Transverse colon (tissue), 4 donors: ENCODE data around the gene JAM2. TPM values are rescaled to one million over a fixed set of nuclear protein-coding genes. Genes with fewer than 3 reads are reported as not detected.

Experiments used
- DNase-seq: peaks from one replicate; pipeline ENCODE4 v3.0.0-alpha.2; 2019
- H3K27ac ChIP-seq, 4 donors: fragments of 200-600 bp; sonication (generic); 2 replicates each; pipeline ENCODE4 v1.5.1; 2016 to 2018; ENCODE audit warnings: inconsistent platforms in 4 of 4
- H3K27me3 ChIP-seq: fragments of 200-600 bp; sonication (generic); 2 replicates; pipeline ENCODE4 v1.5.1; 2017; ENCODE audit warnings: inconsistent platforms
- H3K36me3 ChIP-seq, 4 donors: fragments of 200-600 bp; sonication (generic); 2 replicates each; pipeline ENCODE4 v1.5.1; 2017 to 2019; ENCODE audit warnings: inconsistent platforms in 4 of 4
- H3K4me1 ChIP-seq, 4 donors: fragments of 200-600 bp; sonication (generic); 2 replicates each; pipeline ENCODE4 v1.5.1; 2017 to 2020; ENCODE audit warnings: inconsistent platforms in 4 of 4
- H3K4me3 ChIP-seq, 4 donors: fragments of 200-600 bp; sonication (generic); 1 replicate in 1 of 4; 2 replicates in 3 of 4; pipeline versions ENCODE4 v1.5.1 to v1.6.1; 2017 to 2019; ENCODE audit warnings: inconsistent platforms in 4 of 4
- H3K9me3 ChIP-seq, 2 donors: fragments of 200-600 bp; sonication (generic); 2 replicates each; pipeline ENCODE4 v1.5.1; 2017 to 2019; ENCODE audit warnings: inconsistent platforms in 2 of 2
- EP300 ChIP-seq: sonication (generic); formaldehyde crosslinking; IDR thresholded peaks from one replicate; pipeline ENCODE4 v1.6.1; 2017; ENCODE audit warnings: antibody characterized with exemption, low read depth
- POLR2A ChIP-seq: fragments of 450-650 bp; IDR thresholded peaks from one replicate; pipeline ENCODE4 v1.6.1; 2016; ENCODE audit warnings: antibody characterized with exemption, mild to moderate bottlenecking, moderate library complexity
- POLR2AphosphoS5 ChIP-seq, 3 donors: sonication (generic); formaldehyde crosslinking; IDR thresholded peaks; one replicate each; pipeline ENCODE4 v1.6.1; 2016; ENCODE audit warnings: antibody characterized with exemption in 3 of 3
- WGBS, 2 donors: methylation state at CpG; one replicate each; pipeline ENCODE4 v1.1.5; 2018; ENCODE audit warnings: low coverage in 1 of 2; 5-methylcytosine and 5-hydroxymethylcytosine counted together
- in situ Hi-C, 4 donors: fragments of 200-750 bp; cut with MboI; loops; one replicate each; pipeline versions ENCODE4 v1.15.0 to v1.15.1; 2017; ENCODE audit warnings: low sequenced_read_pairs in 3 of 4, low pct_ligation_motif_present in 1 of 4, low pct_unique_long_range_greater_than_20kb in 1 of 4
- intact Hi-C: fragments of 100-400 bp; cut with DNase I; formaldehyde crosslinking; loops from one replicate; pipeline ENCODE4 v1.15.1; 2023; ENCODE audit warnings: low total_unique reads
- total RNA-seq, 4 donors: library from RNA; depleted of rRNA; stranded (reverse); fragments of >200 nt; gene quantifications; one replicate each; pipeline ENCODE4 v1.1.0, GENCODE V29; 2016
- TF ChIP-seq, protein P1 (sequence below), 5 experiments: fragments of 200-600 bp in 3 of 5; fragments of 450-650 bp in 2 of 5; sonication (generic) in 3 of 5; IDR thresholded peaks; 1 replicate in 2 of 5; 2 replicates in 3 of 5; pipeline ENCODE4 v1.5.1; 2016 to 2017; ENCODE audit warnings: antibody characterized with exemption in 5 of 5, inconsistent platforms in 3 of 5, mild to moderate bottlenecking in 2 of 5, moderate library complexity in 1 of 5

The JAM2 gene
- 1 to 10 TPM in 3 of 4 donors, under 1 TPM in 1; 0.75 to 7.4 (median 4.7) TPM for total RNA-seq

DNA sequence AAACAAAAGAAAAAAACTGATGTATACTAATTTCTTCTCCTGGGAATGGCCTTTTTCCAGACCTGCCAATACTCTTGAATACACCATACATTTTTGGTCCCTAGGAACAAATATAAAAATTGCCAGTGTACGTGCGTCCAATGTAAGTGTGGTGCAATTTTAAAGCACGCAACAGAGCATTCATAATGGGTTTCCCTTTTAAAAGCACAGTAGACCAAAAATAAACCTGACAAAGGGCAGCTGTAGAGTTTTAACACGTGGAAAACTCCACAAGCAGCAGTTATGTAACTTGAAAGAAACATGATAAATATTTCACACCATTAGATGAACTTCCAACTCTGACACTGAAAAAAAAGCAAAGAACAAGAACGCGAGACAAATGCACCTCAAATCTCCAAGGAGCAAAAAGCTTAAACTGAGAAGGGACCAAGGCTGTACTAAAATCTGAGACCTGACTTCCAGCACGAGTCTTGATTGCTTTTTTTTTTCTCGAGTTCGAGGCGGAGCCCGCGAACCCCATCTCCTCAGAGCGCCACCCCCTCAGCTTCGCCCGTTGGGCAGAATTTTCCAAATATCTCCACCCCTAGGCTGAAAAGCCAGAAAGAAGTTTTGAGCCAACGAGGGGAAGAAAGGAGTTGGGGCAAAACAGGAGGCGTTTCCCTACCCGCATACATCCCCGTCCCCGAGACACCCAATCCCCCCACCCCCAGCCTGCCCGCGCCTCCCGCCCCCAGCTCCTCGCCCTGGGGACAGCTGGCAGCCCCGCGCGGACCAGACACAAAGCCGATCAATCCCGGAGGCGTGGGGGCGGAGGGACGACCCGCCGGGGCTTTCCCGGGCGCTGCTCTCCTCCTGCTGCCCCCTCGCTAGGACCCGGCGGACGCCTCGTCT is at the start of gene JAM2:
JAM2 (plus strand) TSS at position 599 of the 891 bp plus-strand sequence. CDS start 564 bp downstream, outside the sequence.
- Histone ChIP-seq H3K36me3 (no peaks in the 10 kb centered on the region), H3K4me3 (peak within 1 kb of the TSS; percentile 48 to 66 (median 50)), H3K4me1 (peaks cover 0 to 15% (median 5%) of the 10 kb centered on the region in 4 donors), H3K27me3 (peaks cover 41% of the 10 kb centered on the region), H3K9me3 (no peaks in the 10 kb centered on the region), H3K27ac (peak within 1 kb of the TSS; percentile 62 to 83 (median 77))
- peak; percentile 15 for DNase-seq
- in situ Hi-C loops = no loop called here
- intact Hi-C loops = no loop called here
- TF ChIP-seq, protein P1, sequence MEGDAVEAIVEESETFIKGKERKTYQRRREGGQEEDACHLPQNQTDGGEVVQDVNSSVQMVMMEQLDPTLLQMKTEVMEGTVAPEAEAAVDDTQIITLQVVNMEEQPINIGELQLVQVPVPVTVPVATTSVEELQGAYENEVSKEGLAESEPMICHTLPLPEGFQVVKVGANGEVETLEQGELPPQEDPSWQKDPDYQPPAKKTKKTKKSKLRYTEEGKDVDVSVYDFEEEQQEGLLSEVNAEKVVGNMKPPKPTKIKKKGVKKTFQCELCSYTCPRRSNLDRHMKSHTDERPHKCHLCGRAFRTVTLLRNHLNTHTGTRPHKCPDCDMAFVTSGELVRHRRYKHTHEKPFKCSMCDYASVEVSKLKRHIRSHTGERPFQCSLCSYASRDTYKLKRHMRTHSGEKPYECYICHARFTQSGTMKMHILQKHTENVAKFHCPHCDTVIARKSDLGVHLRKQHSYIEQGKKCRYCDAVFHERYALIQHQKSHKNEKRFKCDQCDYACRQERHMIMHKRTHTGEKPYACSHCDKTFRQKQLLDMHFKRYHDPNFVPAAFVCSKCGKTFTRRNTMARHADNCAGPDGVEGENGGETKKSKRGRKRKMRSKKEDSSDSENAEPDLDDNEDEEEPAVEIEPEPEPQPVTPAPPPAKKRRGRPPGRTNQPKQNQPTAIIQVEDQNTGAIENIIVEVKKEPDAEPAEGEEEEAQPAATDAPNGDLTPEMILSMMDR (IDR thresholded peaks at IDR 0.05) = no peak
- TF ChIP-seq POLR2A (no peak), POLR2AphosphoS5 (IDR thresholded peaks at IDR 0.05) (peak in 1 of 3 donors; percentile 31)
- 1 to 3% methylated on average over 6 to 28 of the region's 41 CpGs for WGBS, 2 donors

- Histone ChIP-seq H3K4me1 (no peaks in the 10 kb centered on the region), H3K4me3 (no peak overlapping the region), H3K36me3 (peaks cover 0 to 46% (median 17%) of the 10 kb centered on the region in 4 donors), H3K9me3 (no peaks in the 10 kb centered on the region), H3K27ac (no peak overlapping the region), H3K27me3 (no peaks in the 10 kb centered on the region)
- DNase-seq = no peak
- in situ Hi-C loops (no loop called here), intact Hi-C loops (no loop called here)
- no peak for TF ChIP-seq EP300
- TF ChIP-seq, protein P1 (IDR thresholded peaks at IDR 0.05) = no peak
- no peak for TF ChIP-seq POLR2AphosphoS5 (IDR thresholded peaks at IDR 0.05)
- no peak for TF ChIP-seq POLR2A
- WGBS, 2 donors = 97 to 100% methylated on average over 1 of the region's 1 CpG
Measured at GRCh38 chr21:25589887-25590286, 49.2 kb upstream of the JAM2 start.

- Histone ChIP-seq H3K27me3 (no peaks in the 10 kb centered on the region), H3K4me3 (peak within 1 kb of the TSS; percentile 70 to 95 (median 74)), H3K27ac (peak within 1 kb of the TSS; percentile 78 to 88 (median 84)), H3K36me3 (peaks cover 0 to 8% (median 0%) of the 10 kb centered on the region in 4 donors), H3K4me1 (peaks cover 9 to 31% (median 11%) of the 10 kb centered on the region in 4 donors), H3K9me3 (no peaks in the 10 kb centered on the region)
- in situ Hi-C loops (loop anchor here (5.0 to 25.0 kb wide), 4 partner anchors 97 to 1105 kb away; no protein-coding TSS in a partner anchor), intact Hi-C loops (loop anchor here (2.0 to 10.0 kb wide), 2 partner anchors 101 to 127 kb away; partner anchors contain the start of genes ATP5PF and GABPA)
- peak; percentile 89 for DNase-seq
- WGBS, 2 donors = 0 to 2% methylated on average over 2 to 28 of the region's 71 CpGs
- peak; percentile 61 to 66 (median 63) for TF ChIP-seq POLR2AphosphoS5 (IDR thresholded peaks at IDR 0.05)
- TF ChIP-seq EP300 = no peak
- TF ChIP-seq, protein P1 (IDR thresholded peaks at IDR 0.05) = peak; percentile 36 to 71 (median 50)
- TF ChIP-seq POLR2A = peak; percentile 55
Measured at GRCh38 chr21:25607151-25608043, 31.7 kb upstream of the JAM2 start, which contains the start of gene MRPL39. TSS of gene MRPL39 (minus strand) at chr21:25607481. CDS start at chr21:25607475, 6 bp downstream.
